PC-3 (cell line): ENCODE data around the gene TBX1. TPM values are rescaled to one million over a fixed set of nuclear protein-coding genes. Genes with fewer than 3 reads are reported as not detected.

Source experiments
- ATAC-seq: fragments of 200-7000 bp; cut with Tn5 transposase; 2 replicates; pipeline ENCODE4 v1.9.1; 2020; ENCODE audit warnings: mild to moderate bottlenecking, moderate library complexity
- BruUV-seq: library from RNA; stranded (reverse); fragments of 400-500 nt; replicated peaks from 2 replicates; lab custom pipeline; 2021; lab: Mats Ljungman, UMichigan
- CTCF ChIA-PET: fragments of 300-600 bp; sonication (Branson Sonifier 250); formaldehyde crosslinking; loops from one replicate; lab custom pipeline; 2022; ENCODE audit warnings: antibody characterized with exemption; lab: Charles Lee
- POLR2A ChIA-PET: fragments of 300-600 bp; sonication (Branson Sonifier 250); formaldehyde crosslinking; loops from one replicate; lab custom pipeline; 2022; ENCODE audit warnings: antibody characterized with exemption; ENCODE audit not compliant: unreplicated experiment; lab: Charles Lee
- DNase-seq: peaks from one replicate; pipeline ENCODE4 v3.0.0-alpha.2; 2015
- H2AFZ ChIP-seq: fragments of 300-600 bp; sonication (generic); 2 replicates; pipeline ENCODE4 v1.6.0; 2016; ENCODE audit warnings: antibody characterized with exemption, low read length
- H3F3A ChIP-seq: fragments of 300-600 bp; sonication (generic); one replicate; pipeline ENCODE4 v1.6.0; 2017; ENCODE audit warnings: antibody characterized with exemption, low read length, control low read depth, mild to moderate bottlenecking; ENCODE audit not compliant: unreplicated experiment
- H3K27ac ChIP-seq: fragments of 300-600 bp; sonication (generic); 2 replicates; pipeline ENCODE4 v1.5.1; 2016; ENCODE audit warnings: mild to moderate bottlenecking, low read length
- H3K27me3 ChIP-seq: fragments of 300-600 bp; sonication (generic); 2 replicates; pipeline ENCODE4 v1.6.1; 2016; ENCODE audit warnings: low read length, mixed read lengths
- H3K36me3 ChIP-seq: fragments of 300-600 bp; sonication (generic); 2 replicates; pipeline ENCODE4 v1.6.1; 2016; ENCODE audit warnings: low read depth, mixed run types, low read length, mixed read lengths
- H3K4me1 ChIP-seq: fragments of 300-600 bp; sonication (generic); 2 replicates; pipeline ENCODE4 v1.5.1; 2016; ENCODE audit warnings: low read length; ENCODE audit not compliant: insufficient read depth
- H3K4me2 ChIP-seq: fragments of 300-600 bp; sonication (generic); 2 replicates; pipeline ENCODE4 v1.6.0; 2016; ENCODE audit warnings: low read length
- H3K4me3 ChIP-seq: fragments of 300-600 bp; sonication (generic); 2 replicates; pipeline ENCODE4 v1.5.1; 2016; ENCODE audit warnings: mild to moderate bottlenecking, low read length, mixed read lengths
- H3K79me2 ChIP-seq: fragments of 300-600 bp; sonication (generic); 2 replicates; pipeline ENCODE4 v1.6.1; 2017; ENCODE audit warnings: low read length, mixed read lengths
- H3K9ac ChIP-seq: fragments of 300-600 bp; sonication (generic); 2 replicates; pipeline ENCODE4 v1.6.0; 2016; ENCODE audit warnings: mild to moderate bottlenecking, low read length
- H3K9me2 ChIP-seq: fragments of 300-600 bp; sonication (generic); replicated peaks from 2 replicates; pipeline ENCODE4 v1.6.1; 2016; ENCODE audit warnings: mixed run types, low read length, mixed read lengths
- H3K9me3 ChIP-seq: fragments of 300-600 bp; sonication (generic); 2 replicates; pipeline ENCODE4 v1.6.1; 2016; ENCODE audit warnings: low read length, mixed read lengths
- H4K20me1 ChIP-seq: fragments of 300-600 bp; sonication (generic); 2 replicates; pipeline ENCODE4 v1.6.1; 2016; ENCODE audit warnings: low read length, mixed read lengths
- CTCF ChIP-seq: fragments of 300-600 bp; sonication (generic); conservative IDR thresholded peaks from 2 replicates; pipeline ENCODE4 v1.5.1; 2017; ENCODE audit warnings: antibody characterized with exemption, low read depth, mild to moderate bottlenecking, low read length
- EZH2 ChIP-seq: fragments of 300-600 bp; sonication (generic); IDR thresholded peaks from one replicate; pipeline ENCODE4 v1.6.1; 2017; ENCODE audit warnings: antibody characterized with exemption, mild to moderate bottlenecking, low read length; ENCODE audit not compliant: unreplicated experiment
- EZH2phosphoT487 ChIP-seq: fragments of 300-600 bp; sonication (generic); IDR thresholded peaks from 2 replicates; pipeline ENCODE4 v1.6.1; 2018; ENCODE audit warnings: mild to moderate bottlenecking, antibody characterized with exemption, low read length, borderline replicate concordance
- intact Hi-C: fragments of 100-400 bp; cut with micrococcal nuclease; formaldehyde crosslinking; loops from 2 replicates; pipeline ENCODE4 v1.9.0; 2023
- total RNA-seq: library from RNA; depleted of rRNA; stranded (reverse); fragments of >200 nt; gene quantifications from 2 replicates; pipeline ENCODE4 v1.2.3, GENCODE V29; 2014

The TBX1 gene
- total RNA-seq, 1 experiment from 2014 or later: 18.6 TPM

- no peaks in the 10 kb centered on the region for H3F3A ChIP-seq
- BruUV-seq: no TSS peak
- no peak overlapping the region for H3K9ac ChIP-seq
- H4K20me1 ChIP-seq: no peaks in the 10 kb centered on the region
- no peak overlapping the region for H3K4me3 ChIP-seq
- H3K9me2 ChIP-seq: no peaks in the 10 kb centered on the region
- intact Hi-C loops: no loop called here
- H3K27ac ChIP-seq: no peak overlapping the region
- no peak overlapping the region for H2AFZ ChIP-seq
- no peaks in the 10 kb centered on the region for H3K4me1 ChIP-seq
- H3K36me3 ChIP-seq: no peaks in the 10 kb centered on the region
- no peaks in the 10 kb centered on the region for H3K27me3 ChIP-seq
- TF ChIP-seq EZH2phosphoT487 (no peak), CTCF (no peak), EZH2 (no peak)
- ChIA-PET CTCF (no interaction called here), POLR2A (no interaction called here)
- no peaks in the 10 kb centered on the region for H3K9me3 ChIP-seq
- no peaks in the 10 kb centered on the region for H3K79me2 ChIP-seq
- no peak for DNase-seq
- H3K4me2 ChIP-seq: no peak overlapping the region
- ATAC-seq: no peak
Measured at GRCh38 chr22:19720150-19720827, 40.3 kb upstream of the TBX1 start.

DNA sequence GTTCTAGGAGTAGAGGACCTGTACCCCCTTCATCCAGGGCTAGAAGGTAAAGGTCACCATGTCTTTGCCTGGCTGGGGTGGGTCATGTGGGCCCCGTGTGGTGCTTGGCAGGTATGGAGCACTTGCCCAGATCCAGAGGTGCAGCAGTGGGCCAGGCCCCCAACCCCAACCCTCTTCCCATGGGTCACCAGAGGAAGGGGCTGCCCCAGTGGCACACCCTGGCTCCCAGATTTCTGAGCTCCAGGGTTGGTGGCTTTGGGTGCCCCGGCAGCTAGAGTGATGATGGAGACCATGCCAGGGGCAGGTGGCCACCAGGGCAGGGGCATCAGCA lies 39.6 kb upstream of the TBX1 start:
- Histone ChIP-seq H3K27ac (no peak overlapping the region), H3K4me2 (no peak overlapping the region), H3K4me1 (no peaks in the 10 kb centered on the region), H3K36me3 (no peaks in the 10 kb centered on the region), H3F3A (no peaks in the 10 kb centered on the region), H3K79me2 (no peaks in the 10 kb centered on the region), H3K9me2 (no peaks in the 10 kb centered on the region), H3K4me3 (no peak overlapping the region), H3K9ac (no peak overlapping the region), H2AFZ (no peak overlapping the region), H3K27me3 (no peaks in the 10 kb centered on the region), H4K20me1 (no peaks in the 10 kb centered on the region), H3K9me3 (no peaks in the 10 kb centered on the region)
- no peak for ATAC-seq
- ChIA-PET POLR2A (no interaction called here), CTCF (no interaction called here)
- intact Hi-C loops: no loop called here
- no TSS peak for BruUV-seq
- DNase-seq: no peak
- TF ChIP-seq CTCF (no peak), EZH2 (no peak), EZH2phosphoT487 (no peak)

GRCh38 chr22:19721330-19722177 lies 39.0 kb upstream of the TBX1 start:
- Histone ChIP-seq H3K4me1 (no peaks in the 10 kb centered on the region), H2AFZ (no peak overlapping the region), H3K4me3 (no peak overlapping the region), H3K27ac (no peak overlapping the region), H3K4me2 (no peak overlapping the region), H3F3A (no peaks in the 10 kb centered on the region), H3K9me2 (no peaks in the 10 kb centered on the region), H3K36me3 (no peaks in the 10 kb centered on the region), H3K9me3 (no peaks in the 10 kb centered on the region), H4K20me1 (no peaks in the 10 kb centered on the region), H3K79me2 (no peaks in the 10 kb centered on the region), H3K27me3 (no peaks in the 10 kb centered on the region), H3K9ac (no peak overlapping the region)
- TF ChIP-seq CTCF: no peak
- no peak for TF ChIP-seq EZH2
- no peak for TF ChIP-seq EZH2phosphoT487
- DNase-seq (no peak), ATAC-seq (no peak)
- CTCF ChIA-PET: no interaction called here
- BruUV-seq: no TSS peak
- intact Hi-C loops: no loop called here
- POLR2A ChIA-PET: no interaction called here
